Cortex of kidney (tissue), 1 donor: ENCODE data around the gene ELP5.

Experiments used
- DNase-seq: peaks from one replicate; lab custom pipeline; 2025; lab: John Stamatoyannopoulos, UW

ELP5 gene

GRCh38 chr17:7285679-7286078 lies 33.7 kb downstream of the ELP5 start:
- no peak for DNase-seq

- DNase-seq, result no peak
These were observed 37.4 kb downstream of the ELP5 start for GRCh38 chr17:7289256-7290032.

- DNase-seq, result no peak
These were observed 38.2 kb downstream of the ELP5 start for GRCh38 chr17:7290166-7290565.

GRCh38 chr17:7290685-7291084 lies 38.7 kb downstream of the ELP5 start:
- DNase-seq, result no peak

DNA sequence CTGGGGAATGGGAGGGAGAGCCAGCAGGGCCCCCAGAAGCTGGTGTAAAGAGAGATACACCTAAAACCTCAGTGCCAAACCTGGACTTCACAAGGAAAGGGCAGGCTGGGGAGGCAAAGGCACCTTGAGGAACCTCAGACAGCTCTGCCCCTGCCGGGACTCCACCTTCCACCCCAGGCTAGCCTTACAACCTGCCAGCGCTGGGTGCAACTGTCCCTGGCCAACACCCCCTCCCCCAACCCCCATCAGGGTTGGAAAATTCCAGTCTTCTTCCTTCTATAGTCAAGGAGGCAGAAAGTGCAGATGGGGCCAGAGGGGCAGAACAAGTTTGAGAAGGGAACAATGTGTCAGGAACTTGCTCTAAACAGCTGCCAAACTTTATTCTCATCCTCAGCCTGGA lies 40.2 kb downstream of the ELP5 start:
- DNase-seq, result no peak

DNA sequence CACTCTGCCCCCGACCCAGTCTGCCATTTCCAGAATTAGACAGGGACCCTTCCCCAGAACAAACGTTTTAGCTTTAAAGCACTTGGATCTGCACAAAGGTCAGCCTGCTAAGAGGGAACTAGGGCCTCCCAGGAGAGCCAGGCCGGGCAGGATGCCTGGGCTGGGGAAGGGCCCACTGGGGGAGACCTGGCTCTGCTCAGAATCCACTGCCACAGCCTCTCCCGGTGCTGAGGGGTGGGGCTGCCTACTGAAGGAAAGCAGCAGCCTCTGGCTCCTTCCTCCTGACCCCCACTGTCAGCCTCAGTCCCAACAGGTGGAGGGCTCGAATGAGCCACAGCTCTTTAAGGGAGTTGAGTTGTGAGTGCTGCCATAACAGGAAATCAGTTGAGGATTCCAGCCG lies 40.7 kb downstream of the ELP5 start:
- no peak for DNase-seq

- DNase-seq, result no peak
These were observed 41.1 kb downstream of the ELP5 start for GRCh38 chr17:7293159-7293558.

- DNase-seq, result no peak
These were observed 42.0 kb downstream of the ELP5 start for GRCh38 chr17:7293816-7294613.

- DNase-seq, result no peak
These were observed 42.7 kb downstream of the ELP5 start, which contains the start of gene YBX2 for GRCh38 chr17:7294614-7295153. TSS of gene YBX2 (minus strand) at chr17:7294639. CDS start at chr17:7294500, 139 bp downstream.

DNA sequence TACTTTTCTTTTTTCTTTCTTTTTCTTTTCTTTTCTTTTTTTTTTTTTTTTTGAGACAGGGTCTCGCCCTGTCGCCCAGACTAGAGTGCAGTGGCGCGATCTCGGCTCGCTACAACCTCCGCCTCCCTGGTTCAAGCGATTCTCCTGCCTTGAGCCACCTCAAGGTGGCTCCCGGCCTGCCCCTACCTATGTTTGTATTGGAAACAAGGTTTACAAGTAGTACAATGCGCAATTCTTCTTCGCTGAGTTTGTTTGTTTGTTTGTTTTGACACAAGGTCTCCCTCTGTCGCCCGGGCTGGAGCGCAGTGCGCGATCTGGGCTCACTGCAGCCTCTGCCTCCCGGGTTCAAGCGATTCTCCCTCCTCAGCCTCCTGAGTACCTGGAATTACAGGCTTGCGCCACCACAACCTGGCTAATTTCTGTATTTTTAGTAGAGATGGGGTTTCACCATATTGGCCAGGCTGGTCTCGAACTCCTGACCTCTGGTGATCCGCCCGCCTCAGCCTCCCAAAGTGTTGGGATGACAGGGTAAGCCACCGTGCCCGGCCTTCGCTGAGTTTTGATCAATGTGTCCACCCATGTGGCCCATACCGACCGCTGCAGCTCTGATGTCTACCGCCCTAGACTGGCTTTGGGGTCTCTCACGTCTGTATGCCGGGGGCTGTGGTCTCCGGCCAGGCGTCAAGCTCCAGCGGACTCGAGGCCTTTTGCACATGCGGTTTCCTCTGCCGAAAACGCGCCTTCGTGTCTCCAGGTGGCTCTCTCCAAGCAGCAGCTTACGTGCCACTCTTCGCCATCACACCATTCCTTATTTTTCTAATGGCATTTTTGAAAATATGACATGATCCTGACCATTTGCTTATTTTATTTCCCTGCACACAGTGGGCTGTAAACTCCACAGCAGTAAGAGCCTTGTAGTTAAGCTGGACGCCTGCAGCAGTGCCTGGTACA lies 43.5 kb downstream of the ELP5 start:
- no peak for DNase-seq

- DNase-seq, result no peak
These were observed 44.3 kb downstream of the ELP5 start for GRCh38 chr17:7296189-7296861.

- DNase-seq, result no peak
These were observed 52.2 kb downstream of the ELP5 start for GRCh38 chr17:7304179-7304578.

GRCh38 chr17:7306911-7307685 lies 55.1 kb downstream of the ELP5 start, which contains the start of gene EIF5A:
TSS of gene EIF5A (plus strand) at chr17:7307628. CDS start at chr17:7309636, 2,008 bp downstream.
- DNase-seq, result peak; percentile 55

DNA sequence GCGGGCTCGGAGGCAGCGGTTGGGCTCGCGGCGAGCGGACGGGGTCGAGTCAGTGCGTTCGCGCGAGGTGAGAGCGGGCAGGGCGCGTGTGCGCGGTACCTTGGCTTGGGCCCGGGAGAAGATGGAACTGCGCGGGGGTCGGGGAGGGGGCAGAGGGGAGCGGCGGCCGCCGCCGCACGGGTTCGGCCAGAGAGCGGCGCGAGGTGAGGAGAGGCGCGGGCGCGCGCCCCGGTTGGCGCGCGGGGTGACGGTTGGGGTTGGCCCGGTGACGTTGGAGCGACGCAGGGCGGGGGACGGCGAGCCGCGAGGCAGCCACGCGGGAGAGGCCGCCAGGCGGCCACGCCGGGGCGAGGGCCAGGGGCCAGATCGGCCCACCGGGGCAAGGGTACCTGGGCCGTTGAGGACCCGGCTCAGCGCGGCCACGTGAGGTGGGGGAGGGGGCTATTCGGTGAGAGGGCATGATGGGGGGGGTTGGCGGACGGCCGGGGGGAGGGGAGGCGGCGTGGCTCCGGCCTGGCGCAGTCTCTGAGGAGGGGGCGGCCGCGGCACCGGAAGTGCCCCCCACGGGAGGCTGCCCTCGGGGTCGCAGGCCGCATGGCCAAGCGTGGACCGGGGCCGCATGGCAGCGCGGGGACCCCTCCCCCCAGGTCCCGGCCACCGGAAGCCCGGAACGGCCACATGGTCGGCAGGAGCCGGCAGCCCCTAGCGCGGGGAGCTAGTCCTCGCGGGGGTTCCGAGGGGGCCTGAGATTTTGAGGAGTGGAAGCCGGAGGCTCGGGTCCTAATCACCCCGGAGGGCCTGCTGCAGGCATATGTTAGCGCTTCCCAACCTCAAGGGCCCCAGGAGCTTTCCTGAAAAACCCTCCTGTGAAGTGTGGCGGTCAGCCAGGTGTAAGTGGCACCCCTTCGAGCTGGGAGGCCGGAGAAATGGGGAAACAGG lies 55.9 kb downstream of the ELP5 start:
- DNase-seq, result no peak

GRCh38 chr17:7308625-7309433 lies 56.8 kb downstream of the ELP5 start:
- DNase-seq, result no peak
